Thymus (tissue), 11 donors: ENCODE data around the gene EHBP1L1. TPM values are rescaled to one million over a fixed set of nuclear protein-coding genes. Genes with fewer than 3 reads are reported as not detected.

Source experiments
- DNase-seq, 9 donors: peaks; one replicate each; pipeline ENCODE4 v3.0.0-alpha.2; 2013; ENCODE audit warnings: low spot score in 9 of 9, low read depth in 6 of 9, missing footprints in 1 of 9
- H3K27ac ChIP-seq, 2 donors: one replicate each; pipeline ENCODE4 v1.5.1; 2013; ENCODE audit warnings: control low read depth in 1 of 2, low read depth in 1 of 2, low read length in 1 of 2, mild to moderate bottlenecking in 1 of 2, moderate library complexity in 1 of 2
- H3K27me3 ChIP-seq, 2 donors: one replicate each; pipeline ENCODE4 v1.5.1; 2013; ENCODE audit warnings: low read length in 1 of 2; ENCODE audit not compliant: control insufficient read depth in 2 of 2, insufficient read depth in 1 of 2
- H3K36me3 ChIP-seq, 2 donors: one replicate each; pipeline ENCODE4 v1.5.1; 2013; ENCODE audit warnings: low read length in 1 of 2, mild to moderate bottlenecking in 1 of 2, moderate library complexity in 1 of 2; ENCODE audit not compliant: control insufficient read depth in 2 of 2, insufficient read depth in 2 of 2
- H3K4me1 ChIP-seq, 2 donors: one replicate each; pipeline ENCODE4 v1.5.1; 2013; ENCODE audit warnings: low read length in 2 of 2; ENCODE audit not compliant: control insufficient read depth in 2 of 2, insufficient read depth in 2 of 2
- H3K4me3 ChIP-seq, 2 donors: one replicate each; pipeline ENCODE4 v1.5.1; 2013; ENCODE audit warnings: low read length in 2 of 2, control low read depth in 1 of 2, mild to moderate bottlenecking in 1 of 2
- H3K9me3 ChIP-seq, 2 donors: one replicate each; pipeline ENCODE4 v1.5.1; 2013; ENCODE audit warnings: low read length in 1 of 2, mild to moderate bottlenecking in 1 of 2; ENCODE audit not compliant: control insufficient read depth in 2 of 2, insufficient read depth in 1 of 2
- WGBS: extraction: QIAGEN DNeasy Blood & Tissue Kit; methylation state at CpG from one replicate; pipeline ENCODE4 v1.1.7; 2013; 5-methylcytosine and 5-hydroxymethylcytosine counted together
- polyA plus RNA-seq: library from polyadenylated mRNA; stranded (reverse); fragments of 200-250 nt; gene quantifications from one replicate; pipeline ENCODE4 v1.2.3, GENCODE V29; 2013
- total RNA-seq: library from RNA; stranded (reverse); fragments of 120-200 nt; gene quantifications from one replicate; pipeline ENCODE4 v1.2.4, GENCODE V29; 2013
- donor health status: healthy.

Gene EHBP1L1
- total and polyA plus RNA-seq, 2 donors: 19.9 to 66.5 TPM

GRCh38 chr11:65557280-65558001 lies 18.4 kb upstream of the EHBP1L1 start:
- Histone ChIP-seq H3K4me3 (peak overlapping the region; percentile 37 to 66), H3K36me3 (no peaks in the 10 kb centered on the region), H3K4me1 (peaks cover 31 to 80% of the 10 kb centered on the region in 2 donors), H3K27ac (peak overlapping the region; percentile 26 to 90), H3K9me3 (peaks cover 0 to 8% of the 10 kb centered on the region in 2 donors), H3K27me3 (peaks cover 0 to 57% of the 10 kb centered on the region in 2 donors)
- no peak for DNase-seq
- 8% methylated on average over 47 of the region's 47 CpGs for WGBS

DNA sequence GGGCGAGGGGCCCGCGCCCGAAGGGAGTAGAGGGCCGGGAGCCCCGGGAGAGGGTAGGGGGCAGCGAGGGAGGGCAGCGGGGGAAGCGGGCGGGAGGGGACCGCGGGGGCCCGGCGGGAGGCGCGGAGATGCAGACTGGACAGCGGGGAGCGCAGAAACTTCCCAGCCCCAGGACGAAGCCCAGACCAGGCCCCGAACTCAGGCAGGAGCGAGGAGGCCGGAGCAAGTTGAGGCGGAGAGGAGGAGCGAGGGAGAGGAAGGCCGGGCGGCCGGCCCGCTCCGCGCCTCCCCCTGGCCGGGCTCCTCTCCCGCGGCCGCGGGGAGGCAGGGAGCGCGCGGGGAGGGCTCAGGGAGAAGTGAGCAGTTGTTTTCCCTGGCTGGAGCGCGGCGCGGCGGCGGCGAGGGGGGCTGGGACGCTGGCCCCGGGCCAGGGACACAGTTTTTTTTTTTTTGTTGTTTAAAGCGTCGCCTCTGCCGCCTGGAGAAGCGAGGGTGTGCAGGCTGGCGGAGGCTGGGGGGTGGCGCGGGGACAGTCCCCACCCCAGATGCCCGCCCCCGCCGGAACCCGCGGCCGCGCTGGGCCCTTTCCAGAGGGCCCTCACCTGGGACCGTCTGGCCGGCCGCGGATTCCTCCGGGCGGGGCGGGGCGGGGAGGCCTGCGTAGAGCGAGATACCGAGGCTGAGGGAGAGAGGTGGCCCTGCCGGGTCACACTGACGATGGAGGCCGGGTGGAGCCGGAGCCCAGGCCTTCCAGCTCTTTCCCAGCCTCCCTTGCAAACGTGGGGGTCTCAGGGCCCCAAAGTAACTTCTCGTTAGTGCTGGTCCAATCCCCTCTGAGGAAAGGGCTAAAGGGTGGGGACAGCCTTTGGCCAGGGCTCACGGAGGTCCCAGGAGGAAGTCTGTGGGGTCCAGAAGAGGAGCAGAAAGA lies 17.6 kb upstream of the EHBP1L1 start, which contains the start of gene LTBP3:
TSS of gene LTBP3 (minus strand) at position 358 of the 928 bp plus-strand sequence. CDS start 400 bp downstream, outside the sequence.
- H3K4me3 ChIP-seq: peak within 1 kb of the TSS; percentile 37 to 66
- peaks cover 0 to 8% of the 10 kb centered on the region in 2 donors for H3K9me3 ChIP-seq
- H3K36me3 ChIP-seq: no peaks in the 10 kb centered on the region
- DNase-seq: peak in 1 of 9 donors; percentile 32
- peak within 1 kb of the TSS; percentile 63 to 90 for H3K27ac ChIP-seq
- peaks cover 0 to 57% of the 10 kb centered on the region in 2 donors for H3K27me3 ChIP-seq
- H3K4me1 ChIP-seq: peaks cover 24 to 73% of the 10 kb centered on the region in 2 donors
- WGBS: 2% methylated on average over 79 of the region's 79 CpGs

GRCh38 chr11:65558930-65559509 lies 16.8 kb upstream of the EHBP1L1 start:
- H3K4me3 ChIP-seq: peak overlapping the region; percentile 5 to 66

GRCh38 chr11:65559535-65559934 lies 16.3 kb upstream of the EHBP1L1 start:
- 94% methylated on average over 5 of the region's 5 CpGs for WGBS
- Histone ChIP-seq H3K27me3 (peaks cover 0 to 57% of the 10 kb centered on the region in 2 donors), H3K9me3 (peaks cover 0 to 8% of the 10 kb centered on the region in 2 donors), H3K4me3 (no peak overlapping the region), H3K27ac (peak overlapping the region in 1 of 2 donors; percentile 90), H3K4me1 (peaks cover 11 to 62% of the 10 kb centered on the region in 2 donors), H3K36me3 (no peaks in the 10 kb centered on the region)
- no peak for DNase-seq

More at GRCh38 chr11:65558930-65559509, 16.8 kb upstream of the EHBP1L1 start:
- peak overlapping the region; percentile 63 to 90 for H3K27ac ChIP-seq
- H3K27me3 ChIP-seq: peaks cover 0 to 57% of the 10 kb centered on the region in 2 donors
- DNase-seq: no peak
- peaks cover 16 to 65% of the 10 kb centered on the region in 2 donors for H3K4me1 ChIP-seq
- no peaks in the 10 kb centered on the region for H3K36me3 ChIP-seq
- peaks cover 0 to 8% of the 10 kb centered on the region in 2 donors for H3K9me3 ChIP-seq
- WGBS: 80% methylated on average over 19 of the region's 19 CpGs

DNA sequence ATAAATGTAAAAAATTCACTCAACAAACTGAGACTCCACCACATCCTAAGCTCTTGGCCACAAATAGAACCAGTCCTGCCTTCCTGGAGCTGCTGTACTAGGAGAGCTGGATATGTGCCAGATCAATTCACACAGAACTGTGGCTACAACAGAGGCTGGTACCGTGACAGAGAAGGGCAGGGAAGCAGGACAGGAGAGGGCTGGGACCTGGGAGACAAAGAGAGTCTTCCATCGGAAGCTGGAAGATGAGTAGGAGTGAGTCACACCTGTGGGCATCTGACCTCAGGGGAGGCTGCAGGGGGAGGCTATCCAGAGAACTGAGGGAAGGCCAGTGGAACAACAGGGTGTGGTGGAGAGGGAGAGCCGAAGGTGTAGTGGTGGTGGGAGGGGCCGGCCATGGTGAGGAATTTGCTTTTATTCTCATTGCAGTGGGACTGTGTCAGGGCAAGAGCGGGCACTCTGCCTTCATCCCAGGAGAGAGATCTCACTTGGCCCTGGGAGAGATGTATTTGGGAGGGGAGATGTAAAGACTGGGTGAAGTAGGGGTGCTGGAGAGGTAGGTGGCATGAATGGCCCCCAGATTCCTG lies 15.8 kb upstream of the EHBP1L1 start:
- no peak for DNase-seq
- 90% methylated on average over 5 of the region's 5 CpGs for WGBS
- Histone ChIP-seq H3K4me3 (no peak overlapping the region), H3K9me3 (peaks cover 0 to 8% of the 10 kb centered on the region in 2 donors), H3K27me3 (peaks cover 0 to 54% of the 10 kb centered on the region in 2 donors), H3K36me3 (no peaks in the 10 kb centered on the region), H3K27ac (no peak overlapping the region), H3K4me1 (peaks cover 8 to 62% of the 10 kb centered on the region in 2 donors)

GRCh38 chr11:65560555-65561418 lies 15.1 kb upstream of the EHBP1L1 start:
- no peak overlapping the region for H3K4me3 ChIP-seq
- H3K4me1 ChIP-seq: peaks cover 14 to 61% of the 10 kb centered on the region in 2 donors
- H3K9me3 ChIP-seq: peaks cover 0 to 7% of the 10 kb centered on the region in 2 donors
- H3K27ac ChIP-seq: no peak overlapping the region
- H3K27me3 ChIP-seq: peaks cover 0 to 48% of the 10 kb centered on the region in 2 donors
- 70% methylated on average over 15 of the region's 15 CpGs for WGBS
- no peaks in the 10 kb centered on the region for H3K36me3 ChIP-seq
- no peak for DNase-seq

DNA sequence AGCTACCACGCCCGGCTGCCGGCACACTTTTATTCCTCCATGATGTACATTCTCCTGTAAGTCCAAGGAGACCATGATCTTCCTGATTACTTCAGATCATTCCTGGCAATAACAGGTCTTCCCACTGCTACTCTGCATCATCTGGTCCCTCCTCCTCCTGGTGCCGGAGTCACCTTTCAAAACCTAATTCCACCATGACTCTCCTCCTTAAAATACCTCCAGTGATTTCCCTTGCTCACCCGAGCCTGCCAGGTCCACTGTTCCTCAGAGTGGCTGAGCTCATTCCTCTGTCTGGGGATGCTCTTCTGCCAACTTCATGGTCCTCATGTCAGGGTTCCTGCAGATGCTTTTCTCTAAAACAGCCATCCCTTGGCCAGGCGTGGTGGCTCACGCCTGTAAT lies 13.8 kb upstream of the EHBP1L1 start:
- Histone ChIP-seq H3K36me3 (peaks cover 0 to 2% of the 10 kb centered on the region in 2 donors), H3K4me1 (peaks cover 14 to 61% of the 10 kb centered on the region in 2 donors), H3K27me3 (peaks cover 0 to 39% of the 10 kb centered on the region in 2 donors), H3K4me3 (no peak overlapping the region), H3K27ac (no peak overlapping the region), H3K9me3 (peaks cover 0 to 4% of the 10 kb centered on the region in 2 donors)
- DNase-seq: no peak
- 96% methylated on average over 7 of the region's 7 CpGs for WGBS

GRCh38 chr11:65562788-65563187 lies 13.1 kb upstream of the EHBP1L1 start:
- DNase-seq: no peak
- peaks cover 0 to 4% of the 10 kb centered on the region in 2 donors for H3K36me3 ChIP-seq
- H3K27ac ChIP-seq: no peak overlapping the region
- no peak overlapping the region for H3K4me3 ChIP-seq
- peaks cover 0 to 33% of the 10 kb centered on the region in 2 donors for H3K27me3 ChIP-seq
- peaks cover 0 to 4% of the 10 kb centered on the region in 2 donors for H3K9me3 ChIP-seq
- WGBS: 96% methylated on average over 9 of the region's 9 CpGs
- H3K4me1 ChIP-seq: peaks cover 10 to 55% of the 10 kb centered on the region in 2 donors
